Iris pigment epithelial cell (primary cell): Measurements from ENCODE around the gene NOTCH2.

ENCODE experiments used
- DNase-seq: peaks from one replicate; pipeline ENCODE4 v3.0.0-alpha.2; 2011; ENCODE audit warnings: low read depth

Gene NOTCH2

GRCh38 chr1:119975006-119975405 is 94.5 kb downstream of the NOTCH2 start:
- no peak for DNase-seq

DNA sequence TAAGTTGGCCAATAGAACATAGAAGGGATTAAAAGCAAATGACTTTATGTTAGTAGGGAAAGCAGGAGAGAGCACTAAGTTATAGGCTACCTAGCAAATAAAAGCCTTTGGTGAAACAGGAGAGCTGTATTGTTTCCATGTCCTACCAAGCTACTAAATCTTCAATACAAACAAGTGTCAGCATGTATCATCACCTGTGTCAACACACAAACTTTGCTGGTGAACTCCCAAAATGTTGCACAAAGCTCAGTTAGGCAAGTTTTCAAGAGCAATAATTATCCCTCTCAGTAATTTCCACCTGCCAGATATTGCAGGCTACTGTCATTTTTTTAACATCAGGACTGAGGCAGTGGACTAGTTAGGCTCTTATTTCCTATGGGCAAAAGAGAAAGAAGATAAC is 95.4 kb downstream of the NOTCH2 start:
- DNase-seq = no peak

GRCh38 chr1:119971710-119972570 is 97.5 kb downstream of the NOTCH2 start:
- DNase-seq = no peak

DNA sequence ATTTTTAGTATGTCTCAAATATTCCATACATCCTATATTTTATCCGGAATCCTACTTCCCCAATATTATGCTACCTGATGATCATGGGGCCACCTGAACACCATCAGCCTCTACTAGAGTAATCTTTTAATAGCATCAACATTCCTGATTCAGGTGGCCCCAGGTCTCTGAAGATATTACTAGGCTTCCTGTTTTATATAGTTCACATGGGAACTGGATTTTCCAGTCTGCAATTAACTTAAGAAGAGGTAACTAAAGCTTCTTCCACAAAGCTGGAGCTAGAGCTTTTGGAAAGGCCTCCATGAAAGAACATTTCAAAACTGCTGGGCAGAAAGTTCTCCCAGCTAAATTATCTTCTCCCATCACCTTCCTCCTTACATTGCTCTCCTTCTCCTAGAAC is 100.9 kb downstream of the NOTCH2 start:
- no peak for DNase-seq

- peak; percentile 33 for DNase-seq
Observed at GRCh38 chr1:119968068-119968492, 101.4 kb downstream of the NOTCH2 start.

GRCh38 chr1:119966681-119967080 is 102.8 kb downstream of the NOTCH2 start:
- no peak for DNase-seq

DNA sequence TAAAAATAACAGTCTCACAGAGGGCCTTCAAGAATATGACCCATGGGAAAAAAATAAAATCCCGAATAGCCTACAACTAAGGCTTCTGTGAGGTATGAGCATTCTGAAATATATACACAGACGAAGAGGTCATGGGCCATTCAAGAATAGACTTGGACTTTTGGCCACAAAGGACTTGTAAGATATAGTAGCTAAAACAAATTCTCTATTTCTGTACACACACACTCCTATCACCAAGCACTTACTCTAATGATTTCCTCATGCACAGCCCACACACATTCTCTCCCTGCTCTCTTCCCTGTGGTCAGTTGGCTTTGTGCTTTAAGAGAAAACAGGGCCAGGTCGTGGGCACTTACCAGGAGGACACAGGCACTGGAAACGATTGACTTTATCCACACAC is 103.4 kb downstream of the NOTCH2 start:
- DNase-seq = peak; percentile 56

DNA sequence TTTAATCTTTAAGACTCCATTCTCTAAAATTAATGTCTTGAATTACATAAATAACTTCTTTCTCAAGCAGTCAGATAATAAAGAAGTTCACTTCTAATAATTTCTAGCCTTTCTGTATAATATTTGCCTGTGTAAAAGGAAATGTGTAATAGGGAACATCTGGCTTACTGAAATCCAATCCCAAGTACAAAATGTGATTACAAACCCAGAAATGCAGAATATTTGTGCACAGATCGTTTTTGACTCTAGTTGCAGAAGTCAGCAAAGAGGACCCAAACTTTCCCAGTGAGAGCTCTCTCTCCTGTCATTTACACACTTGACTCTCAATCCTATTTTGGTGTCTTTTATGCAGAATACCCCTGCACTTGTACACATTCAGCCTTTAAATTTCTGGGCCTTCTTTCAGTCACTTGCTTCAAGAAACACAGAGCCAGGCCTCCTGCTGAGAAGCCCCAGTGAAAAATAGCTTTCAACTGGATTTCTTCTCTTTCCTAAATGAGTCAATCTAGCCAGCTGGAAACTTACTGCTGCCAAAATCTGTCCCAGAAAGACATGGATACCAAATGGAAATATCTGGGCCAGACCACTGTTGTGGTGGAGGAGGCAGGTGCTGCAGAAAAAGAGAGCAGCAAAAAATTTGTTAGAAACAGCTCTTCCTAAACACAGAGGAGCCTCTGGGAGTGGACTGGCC is 104.6 kb downstream of the NOTCH2 start:
- DNase-seq = peak; percentile 49

DNA sequence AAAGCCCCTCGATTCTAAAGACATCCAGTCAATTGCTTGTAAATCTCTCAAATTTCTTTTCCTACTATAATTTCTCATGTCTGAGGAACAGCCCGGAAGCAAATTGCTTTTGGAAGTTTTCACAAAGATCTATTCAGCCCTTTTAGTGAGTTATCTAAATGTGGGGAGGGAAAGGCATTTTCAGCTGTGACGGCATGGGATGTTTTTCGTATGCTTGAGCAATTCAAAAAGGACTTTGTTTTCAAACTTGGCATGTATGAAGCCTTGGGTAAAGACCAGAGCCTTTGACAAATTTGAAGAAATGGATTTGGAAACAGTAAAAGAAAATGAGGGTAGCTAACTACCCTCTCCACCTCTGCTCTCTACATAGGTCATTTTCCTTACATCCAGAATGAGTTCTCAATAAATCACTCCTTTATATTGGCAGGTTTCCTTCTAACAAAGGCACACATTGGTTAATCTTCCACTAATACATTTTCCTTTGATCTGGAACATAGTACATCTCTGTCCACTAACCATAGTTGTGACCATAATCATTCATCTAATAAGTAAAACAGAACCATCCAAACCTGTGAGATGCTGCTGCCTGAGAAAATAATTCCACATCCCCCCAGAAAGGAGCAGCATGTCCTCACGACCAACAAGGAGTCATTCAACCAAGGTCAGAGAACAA is 107.0 kb downstream of the NOTCH2 start:
- DNase-seq = no peak

- DNase-seq = no peak
Observed at GRCh38 chr1:119960501-119960900, 109.0 kb downstream of the NOTCH2 start.

DNA sequence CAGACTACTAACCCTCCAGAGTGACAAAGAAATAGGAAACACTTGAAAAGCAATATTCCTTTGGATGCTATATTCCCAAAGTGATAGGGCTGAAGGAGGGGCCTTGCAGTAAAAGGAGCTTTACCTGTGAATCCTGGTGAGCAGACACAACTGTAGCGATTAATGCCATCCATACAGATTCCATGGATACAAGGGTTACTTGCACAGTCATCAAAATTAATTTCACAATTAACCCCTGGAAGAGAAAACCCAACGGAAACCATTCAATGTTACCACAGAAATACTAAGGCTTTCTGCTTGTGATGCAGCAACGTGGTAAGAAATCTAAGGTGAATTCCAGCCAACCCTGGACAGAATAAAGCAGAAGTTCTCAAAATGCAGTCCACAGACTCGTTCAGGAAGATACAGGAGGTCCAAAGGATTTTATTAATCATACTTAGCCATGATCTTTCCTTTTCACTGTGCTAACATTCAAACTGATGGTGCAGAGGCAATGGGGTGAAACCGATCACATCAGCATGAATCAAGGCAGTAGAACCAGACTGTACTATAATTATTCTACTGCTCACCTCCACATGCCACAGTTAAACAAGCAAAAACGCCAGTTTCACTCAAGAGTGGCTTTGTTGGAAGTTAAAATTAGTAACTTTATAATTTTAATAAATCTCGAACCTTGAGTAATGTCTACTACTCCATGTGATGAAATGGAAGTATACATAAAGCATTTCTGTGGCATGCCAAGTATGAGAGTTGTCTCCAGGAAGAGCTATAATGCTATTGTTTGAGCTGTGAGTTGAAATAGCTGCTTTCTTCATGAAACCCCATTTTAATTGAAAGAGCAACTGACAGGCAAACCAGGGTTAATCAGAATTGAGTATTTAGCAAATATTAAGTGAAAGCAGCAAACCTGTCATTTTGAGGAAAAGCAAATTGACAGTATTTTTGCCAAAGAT is 109.9 kb downstream of the NOTCH2 start:
- DNase-seq = peak; percentile 56

GRCh38 chr1:119958223-119958622 is 111.2 kb downstream of the NOTCH2 start:
- DNase-seq = no peak

- peak; percentile 33 for DNase-seq
Observed at GRCh38 chr1:119956306-119956705, 113.2 kb downstream of the NOTCH2 start.

- no peak for DNase-seq
Observed at GRCh38 chr1:119954476-119955422, 114.7 kb downstream of the NOTCH2 start.

DNA sequence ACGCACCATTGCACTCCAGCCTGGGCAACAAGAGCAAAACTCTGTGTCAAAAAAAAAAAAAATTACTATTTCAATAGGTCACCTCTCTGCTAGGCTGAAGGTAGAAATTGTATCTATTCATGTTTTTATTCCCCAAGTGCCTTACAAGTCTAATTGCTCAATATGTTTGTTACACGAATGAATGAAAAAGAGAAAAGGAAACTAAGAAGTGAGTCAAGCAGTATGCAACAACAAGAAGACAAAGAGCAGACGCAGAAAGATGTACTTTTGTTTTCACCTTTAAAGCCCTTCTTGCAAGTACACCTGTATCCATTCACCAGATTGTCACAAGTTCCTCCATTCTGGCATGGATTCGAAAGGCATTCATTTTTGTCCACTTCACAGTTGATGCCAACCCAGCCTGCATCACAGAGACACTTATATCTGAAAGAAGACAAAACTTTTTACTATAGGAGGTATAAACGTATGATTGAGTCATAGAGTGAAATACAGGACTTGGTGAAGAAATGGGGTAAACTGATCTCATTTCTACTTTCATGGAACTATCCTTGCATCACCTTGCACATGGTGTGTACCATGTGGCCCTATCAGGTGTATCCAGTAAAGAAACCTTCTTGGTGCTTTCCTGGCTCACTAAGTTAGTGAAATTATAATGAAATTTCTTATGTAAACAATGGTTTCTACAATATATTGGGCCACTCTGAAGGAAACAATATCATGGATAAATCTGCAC is 116.0 kb downstream of the NOTCH2 start:
- DNase-seq = no peak

DNA sequence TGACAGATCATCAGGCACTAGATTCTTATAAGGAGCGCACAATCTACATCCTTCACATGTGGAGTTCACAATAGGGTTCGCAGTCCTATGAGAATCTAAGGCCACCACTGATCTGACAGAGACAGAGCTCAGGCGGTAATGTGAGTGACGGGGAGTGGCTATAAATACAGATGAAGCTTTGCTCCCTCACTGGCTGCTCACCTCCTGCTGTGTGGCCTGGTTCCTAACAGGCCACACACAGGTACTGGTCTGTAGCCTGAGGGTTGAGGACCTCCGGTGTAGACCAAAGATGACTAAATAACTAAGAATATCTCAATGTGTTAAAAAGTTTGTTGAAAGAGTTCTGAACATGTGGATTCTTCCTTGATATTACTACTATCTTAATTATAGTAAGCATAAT is 117.0 kb downstream of the NOTCH2 start:
- DNase-seq = no peak

- peak; percentile 87 for DNase-seq
Observed at GRCh38 chr1:119948342-119949214, 120.9 kb downstream of the NOTCH2 start.

DNA sequence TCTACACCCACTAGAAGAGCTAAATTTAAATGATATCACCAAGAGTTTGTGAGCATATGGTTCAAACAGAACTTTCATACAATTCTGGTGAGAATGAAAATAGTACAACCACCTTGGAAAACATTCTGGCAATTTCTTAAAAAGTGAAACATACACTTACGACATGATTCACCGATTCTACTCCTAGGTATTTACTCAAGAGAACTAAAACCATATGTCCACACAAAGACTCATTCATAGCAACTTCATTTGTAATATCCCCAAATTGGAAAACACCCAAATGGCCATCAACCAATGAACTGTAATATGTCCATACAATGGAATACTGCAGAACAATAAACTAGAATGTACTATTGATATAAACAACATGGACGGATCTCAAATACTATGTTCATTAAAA is 122.0 kb downstream of the NOTCH2 start:
- peak; percentile 89 for DNase-seq

DNA sequence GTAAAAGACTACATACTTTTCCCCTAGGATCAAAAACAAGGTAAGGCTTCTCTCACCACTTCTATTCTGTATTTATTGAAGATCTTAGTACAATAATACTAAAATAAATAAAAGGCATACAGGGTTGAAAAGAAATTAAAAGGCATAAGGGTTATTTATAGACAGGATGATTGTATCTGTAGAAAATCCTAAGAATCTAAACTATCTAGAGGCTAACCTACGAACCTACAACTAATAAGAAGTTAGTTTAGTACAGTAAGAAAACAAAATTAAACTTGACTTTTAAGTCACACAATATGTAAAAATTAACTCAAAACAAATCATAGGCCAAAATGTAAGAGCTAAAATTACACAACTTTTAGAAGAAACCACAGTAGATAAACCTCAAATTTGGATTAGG is 122.7 kb downstream of the NOTCH2 start:
- peak; percentile 22 for DNase-seq
